HL-60 (cell line): ENCODE measurements around the gene ZNF827.

Experiments used
- CTCF ChIP-seq: IDR thresholded peaks from one replicate; pipeline ENCODE4 v1.5.1; 2011; ENCODE audit warnings: low read length, control low read depth, inconsistent platforms; ENCODE audit not compliant: insufficient read depth
- GABPA ChIP-seq: IDR thresholded peaks from 2 replicates; pipeline ENCODE4 v1.6.1; 2012; ENCODE audit warnings: low read depth
- POLR2AphosphoS5 ChIP-seq: IDR thresholded peaks from 2 replicates; pipeline ENCODE4 v1.6.1; 2012; ENCODE audit warnings: low read depth
- TF ChIP-seq, protein P1 (sequence below): IDR thresholded peaks from 2 replicates; pipeline ENCODE4 v1.6.1; 2012; ENCODE audit warnings: low read depth; ENCODE audit not compliant: insufficient replicate concordance

DNA sequence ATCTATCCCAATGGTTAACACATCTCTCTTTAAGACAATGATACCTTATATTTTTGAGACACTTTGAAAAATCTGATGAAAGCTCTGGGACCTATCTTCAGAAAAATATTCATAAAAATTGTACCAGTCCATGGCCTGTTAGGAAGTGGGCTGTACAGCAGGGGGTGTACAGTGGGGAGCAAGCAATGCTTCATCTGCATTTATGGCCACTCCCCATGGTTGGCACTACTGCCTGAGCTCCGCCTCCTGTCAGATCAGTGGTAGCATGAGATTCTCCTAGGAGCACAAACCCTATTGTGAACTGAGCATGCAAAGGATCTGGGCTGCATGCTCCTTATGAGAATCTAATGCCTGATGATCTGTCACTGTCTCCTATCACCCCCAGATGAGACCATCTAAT is 216.1 kb downstream of the ZNF827 start:
- TF ChIP-seq CTCF: no peak
- TF ChIP-seq POLR2AphosphoS5: no peak
- TF ChIP-seq, protein P1, sequence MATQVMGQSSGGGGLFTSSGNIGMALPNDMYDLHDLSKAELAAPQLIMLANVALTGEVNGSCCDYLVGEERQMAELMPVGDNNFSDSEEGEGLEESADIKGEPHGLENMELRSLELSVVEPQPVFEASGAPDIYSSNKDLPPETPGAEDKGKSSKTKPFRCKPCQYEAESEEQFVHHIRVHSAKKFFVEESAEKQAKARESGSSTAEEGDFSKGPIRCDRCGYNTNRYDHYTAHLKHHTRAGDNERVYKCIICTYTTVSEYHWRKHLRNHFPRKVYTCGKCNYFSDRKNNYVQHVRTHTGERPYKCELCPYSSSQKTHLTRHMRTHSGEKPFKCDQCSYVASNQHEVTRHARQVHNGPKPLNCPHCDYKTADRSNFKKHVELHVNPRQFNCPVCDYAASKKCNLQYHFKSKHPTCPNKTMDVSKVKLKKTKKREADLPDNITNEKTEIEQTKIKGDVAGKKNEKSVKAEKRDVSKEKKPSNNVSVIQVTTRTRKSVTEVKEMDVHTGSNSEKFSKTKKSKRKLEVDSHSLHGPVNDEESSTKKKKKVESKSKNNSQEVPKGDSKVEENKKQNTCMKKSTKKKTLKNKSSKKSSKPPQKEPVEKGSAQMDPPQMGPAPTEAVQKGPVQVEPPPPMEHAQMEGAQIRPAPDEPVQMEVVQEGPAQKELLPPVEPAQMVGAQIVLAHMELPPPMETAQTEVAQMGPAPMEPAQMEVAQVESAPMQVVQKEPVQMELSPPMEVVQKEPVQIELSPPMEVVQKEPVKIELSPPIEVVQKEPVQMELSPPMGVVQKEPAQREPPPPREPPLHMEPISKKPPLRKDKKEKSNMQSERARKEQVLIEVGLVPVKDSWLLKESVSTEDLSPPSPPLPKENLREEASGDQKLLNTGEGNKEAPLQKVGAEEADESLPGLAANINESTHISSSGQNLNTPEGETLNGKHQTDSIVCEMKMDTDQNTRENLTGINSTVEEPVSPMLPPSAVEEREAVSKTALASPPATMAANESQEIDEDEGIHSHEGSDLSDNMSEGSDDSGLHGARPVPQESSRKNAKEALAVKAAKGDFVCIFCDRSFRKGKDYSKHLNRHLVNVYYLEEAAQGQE: no peak
- no peak for TF ChIP-seq GABPA
